Measurements from ENCODE around the gene GAS1. TPM values are rescaled to one million over a fixed set of nuclear protein-coding genes. Genes with fewer than 3 reads are reported as not detected.

The GAS1 gene
- total RNA-seq, 1 experiment from 2014 or later = 0.60 TPM

DNA sequence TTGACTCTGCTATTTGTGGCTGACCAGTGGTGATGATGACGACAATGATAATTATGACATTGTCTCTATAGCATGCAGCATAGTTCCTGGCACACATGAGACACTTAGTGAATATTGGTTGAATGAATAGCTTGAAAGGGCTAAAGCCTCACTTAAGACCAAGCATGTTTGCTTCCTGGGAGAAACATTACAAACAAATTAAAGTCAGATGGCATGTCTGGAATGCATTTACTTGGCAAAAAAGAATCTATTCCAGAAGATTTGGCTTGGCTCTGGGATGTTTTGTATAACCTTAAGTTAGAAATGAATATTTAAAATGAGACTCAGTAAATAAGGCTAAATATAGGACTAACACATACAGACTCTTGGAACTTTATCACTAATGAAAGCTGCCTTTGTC lies 21.6 kb downstream of the GAS1 start:
- peak; percentile 15 for DNase-seq (ENCODE audit: low read depth)

DNA sequence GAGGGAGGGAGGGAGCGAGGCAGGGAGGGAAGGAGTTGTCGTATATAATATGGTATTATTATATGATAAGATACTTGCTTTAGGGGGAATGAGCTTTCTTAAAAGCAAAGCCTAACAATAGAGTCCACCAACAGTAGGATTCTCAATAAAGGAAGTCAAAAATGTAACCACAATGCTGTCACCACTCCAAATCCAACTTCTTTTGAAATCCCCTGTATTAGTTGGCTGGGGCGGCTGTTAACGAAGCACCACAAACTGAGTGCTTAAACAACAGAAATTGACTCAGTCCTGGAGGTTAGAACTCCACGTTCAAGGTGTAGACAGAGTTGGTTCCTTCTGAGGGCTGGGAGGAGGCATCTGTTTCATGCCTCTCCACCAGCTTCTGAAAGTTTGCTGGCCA lies 23.1 kb downstream of the GAS1 start:
- no peak for DNase-seq (ENCODE audit: low read depth)

DNA sequence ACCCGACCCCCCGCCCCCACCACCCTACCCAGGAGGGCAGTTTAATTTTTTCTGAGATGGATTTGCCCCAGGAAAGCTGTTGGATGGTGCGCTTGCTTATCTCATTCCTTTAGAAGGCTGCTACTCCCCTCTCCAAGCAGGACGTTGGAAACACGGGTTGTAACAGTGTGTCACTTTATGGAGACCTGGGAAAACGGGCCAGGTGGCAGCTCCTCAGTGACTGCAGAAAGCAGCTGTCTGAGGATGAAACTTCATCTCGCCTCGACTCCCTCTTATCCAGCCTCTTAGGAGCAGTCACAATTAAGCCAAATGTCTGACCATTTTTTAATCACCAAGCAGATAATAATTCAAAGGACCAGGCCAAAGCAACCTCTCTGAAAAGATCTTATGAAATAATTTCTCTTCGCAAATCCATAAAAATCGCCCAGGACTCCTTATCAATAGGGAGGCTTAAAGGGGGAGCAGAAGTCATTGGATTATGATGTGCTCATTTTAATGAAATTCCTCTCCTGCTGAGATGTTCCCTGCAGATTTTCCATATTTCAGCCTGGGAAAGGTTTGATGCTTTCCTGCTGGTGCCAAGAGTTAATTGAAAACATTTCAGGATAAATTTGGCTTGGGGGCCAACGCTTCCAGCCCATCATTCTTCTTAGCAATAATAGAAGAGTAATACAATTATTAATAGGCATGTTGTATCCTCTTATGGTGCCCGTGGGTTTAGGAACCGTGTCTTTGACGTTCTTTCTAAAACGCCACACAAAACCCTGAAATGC lies 26.0 kb downstream of the GAS1 start:
- no peak for DNase-seq (ENCODE audit: low read depth)

DNA sequence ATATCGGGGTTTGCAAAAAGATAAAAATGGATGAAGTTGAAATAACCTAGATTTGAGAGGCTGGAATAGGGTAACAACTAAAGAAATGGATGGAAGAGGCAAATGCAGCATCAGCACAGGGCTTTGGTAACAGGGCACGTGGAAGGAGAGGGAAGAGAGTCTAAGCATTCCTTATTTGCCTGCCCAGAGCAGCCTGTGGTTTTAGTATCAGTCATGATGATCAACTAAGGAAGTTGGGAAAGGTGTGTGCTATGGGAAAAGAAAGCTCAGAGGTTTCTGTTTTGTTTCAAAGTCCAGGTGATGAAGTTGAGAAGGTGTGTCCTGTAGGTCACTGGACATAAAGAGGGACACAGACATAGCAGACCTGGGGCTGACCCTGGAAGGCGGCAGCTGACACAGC lies 28.8 kb downstream of the GAS1 start:
- DNase-seq (ENCODE audit: low read depth) = no peak

DNA sequence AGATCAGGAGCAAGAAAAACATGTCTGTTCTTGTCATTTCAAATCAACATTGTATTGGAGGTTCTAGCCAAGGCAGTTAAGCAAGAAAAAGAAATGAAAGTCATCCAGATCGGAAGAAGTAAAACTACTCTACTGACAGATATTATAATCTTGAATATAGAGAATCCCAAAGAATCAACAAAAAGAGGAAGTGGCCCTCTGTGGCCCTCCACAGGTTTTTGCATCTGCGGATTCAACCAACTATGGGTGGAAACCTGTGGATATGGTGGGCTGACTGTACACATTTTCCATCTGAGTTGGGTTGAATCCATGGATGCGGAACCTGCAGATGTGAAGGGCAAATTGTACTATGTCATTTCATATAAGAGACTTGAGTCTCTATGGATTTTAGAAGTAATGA lies 35.1 kb downstream of the GAS1 start:
- DNase-seq (ENCODE audit: low read depth) = no peak

DNA sequence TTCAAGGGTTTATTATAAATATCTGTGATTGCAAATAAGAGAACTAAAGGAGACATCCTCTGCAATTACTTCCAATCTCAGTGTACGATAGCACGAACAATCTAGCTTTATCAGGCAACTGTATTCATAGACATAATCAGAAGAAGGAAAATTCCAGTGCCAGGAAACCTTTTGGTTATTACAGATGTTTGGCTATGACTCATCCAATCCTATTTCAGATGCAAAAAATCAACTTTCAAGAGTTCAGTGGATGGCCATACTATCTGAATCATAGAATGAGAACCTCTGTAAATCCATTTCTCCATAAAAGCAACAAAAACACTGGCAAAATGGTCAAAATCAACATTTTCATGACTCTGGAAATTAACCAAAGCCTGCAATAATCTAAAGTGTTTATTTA lies 37.9 kb downstream of the GAS1 start:
- peak; percentile 13 for DNase-seq (ENCODE audit: low read depth)

DNA sequence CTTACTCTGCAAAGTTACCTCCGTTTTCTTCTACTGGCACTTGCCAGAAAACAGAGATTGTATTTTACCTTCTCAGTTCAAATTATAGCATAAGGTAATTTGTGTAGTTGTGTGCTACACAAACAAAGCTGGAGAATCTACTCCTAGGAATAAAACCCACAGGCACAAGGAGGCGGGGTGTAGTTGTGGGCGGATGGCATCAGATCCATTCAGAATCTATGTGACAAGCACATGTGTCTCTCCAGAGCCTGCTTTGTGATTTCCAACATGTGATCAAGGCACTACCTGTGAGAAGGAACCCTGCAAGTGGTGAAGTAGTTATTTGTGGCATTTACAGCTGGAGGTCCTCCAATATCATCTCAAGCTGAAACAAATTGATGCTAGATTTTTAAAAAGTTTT lies 39.0 kb downstream of the GAS1 start:
- no peak for DNase-seq (ENCODE audit: low read depth)

DNA sequence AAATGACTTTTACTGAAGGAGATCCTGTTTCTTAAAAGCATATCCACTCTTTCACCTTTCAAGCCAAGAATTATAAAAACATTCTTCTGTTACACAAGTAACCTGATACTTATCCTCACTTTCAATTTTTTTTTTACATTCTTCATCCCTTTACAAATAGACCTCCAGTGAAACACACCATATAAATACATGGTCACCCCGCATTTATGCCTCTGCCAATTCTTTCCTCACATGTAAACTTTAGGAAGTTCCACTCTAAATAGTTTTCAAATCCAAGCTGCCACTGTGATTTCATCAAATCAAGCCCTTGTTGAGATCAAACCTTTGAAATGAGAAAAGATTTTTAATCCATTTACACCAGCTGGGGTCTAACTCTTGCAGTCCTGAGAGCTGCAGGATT lies 40.0 kb downstream of the GAS1 start:
- no peak for DNase-seq (ENCODE audit: low read depth)

DNA sequence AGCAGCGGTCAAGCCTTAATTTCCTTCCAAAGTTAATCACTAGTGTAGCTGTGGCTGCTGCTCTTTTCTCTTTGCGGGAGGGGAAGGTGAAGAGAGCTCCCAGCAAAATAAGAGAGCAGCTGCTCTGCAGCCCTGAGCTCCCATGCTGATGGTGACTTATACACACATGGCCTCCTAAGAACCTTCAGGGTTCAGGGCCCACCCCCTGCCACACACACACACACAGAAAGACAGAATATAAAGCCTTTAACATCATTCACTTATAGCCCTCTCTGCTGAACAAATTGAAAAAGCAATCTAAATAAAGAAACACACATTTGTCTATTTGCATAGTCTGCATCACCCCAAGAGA lies 43.6 kb downstream of the GAS1 start:
- DNase-seq (ENCODE audit: low read depth) = no peak

DNA sequence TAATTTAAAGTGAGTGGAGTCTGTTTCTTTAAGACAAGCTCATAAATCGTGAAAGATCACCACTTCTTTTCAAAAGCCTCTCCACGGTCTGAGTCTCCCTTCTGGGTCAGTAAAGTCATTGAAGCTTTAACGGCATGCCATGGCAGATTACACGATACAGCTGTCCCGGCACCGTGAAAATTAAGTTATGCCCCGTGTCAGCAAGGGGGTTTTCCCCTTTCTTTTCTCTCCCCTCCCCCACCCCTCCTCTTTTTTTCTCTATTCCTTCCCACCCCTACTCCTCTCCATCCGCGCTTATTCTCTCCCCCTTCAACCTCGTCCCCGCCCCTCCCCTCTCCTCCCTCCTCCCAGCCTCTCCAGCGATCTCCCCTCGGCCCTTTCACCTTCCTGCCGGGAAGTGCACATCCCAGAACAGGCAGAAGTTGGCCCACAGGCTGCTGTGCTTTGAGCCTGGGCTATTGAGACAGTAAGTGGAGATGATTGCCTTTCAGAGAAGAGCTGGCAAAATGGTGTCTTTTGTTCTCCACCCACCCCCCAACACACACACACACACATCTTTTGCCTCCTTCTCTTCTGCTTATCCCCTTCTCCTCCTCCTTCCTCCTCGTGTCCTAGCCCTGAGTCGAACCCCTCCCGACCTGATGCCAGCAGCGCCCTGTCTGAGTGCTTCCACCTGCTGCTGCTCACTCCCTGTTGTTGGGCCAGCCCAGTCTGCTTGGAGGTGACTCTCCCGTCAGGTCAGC lies 44.1 kb downstream of the GAS1 start:
- no peak for DNase-seq (ENCODE audit: low read depth)

DNA sequence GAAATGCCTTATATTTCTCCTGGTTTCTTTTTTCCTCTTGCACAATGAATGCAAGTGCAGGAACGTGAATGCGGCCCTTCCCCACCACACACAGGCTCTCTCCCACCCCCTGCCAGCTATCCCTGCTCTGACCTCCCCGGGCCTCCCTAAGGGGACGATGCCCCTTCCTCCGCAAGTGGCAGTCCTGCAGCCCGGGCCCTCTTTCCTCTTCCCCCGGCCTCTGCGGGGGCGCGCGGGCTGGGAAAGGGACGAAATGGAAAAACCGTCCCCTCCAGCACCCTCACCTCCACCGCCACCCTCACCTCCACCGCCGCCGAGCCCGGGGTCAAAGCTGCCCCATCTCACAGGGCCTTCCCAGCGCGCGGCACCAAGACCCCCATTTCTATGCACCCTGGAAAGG lies 44.7 kb downstream of the GAS1 start:
- no peak for DNase-seq (ENCODE audit: low read depth)

DNA sequence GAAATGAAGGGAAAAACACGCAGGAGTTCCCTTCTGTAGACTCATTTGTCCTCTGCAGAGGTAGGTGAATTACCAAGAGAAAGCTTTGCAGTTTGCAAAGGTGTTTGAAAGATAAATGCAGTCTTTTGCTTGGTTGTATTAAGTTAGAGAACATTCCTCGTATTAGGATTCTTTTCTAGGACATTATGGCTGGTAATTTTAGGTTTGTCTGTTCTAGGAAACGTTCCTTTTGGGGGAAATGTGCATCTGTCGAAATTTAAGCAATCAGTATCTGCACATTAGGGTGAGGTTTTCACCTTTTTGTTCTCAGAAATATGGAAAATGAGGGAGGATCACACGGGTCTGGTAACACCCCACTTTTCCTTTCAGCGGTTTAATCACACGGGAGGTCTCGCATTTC lies 45.1 kb downstream of the GAS1 start:
- DNase-seq (ENCODE audit: low read depth) = no peak

DNA sequence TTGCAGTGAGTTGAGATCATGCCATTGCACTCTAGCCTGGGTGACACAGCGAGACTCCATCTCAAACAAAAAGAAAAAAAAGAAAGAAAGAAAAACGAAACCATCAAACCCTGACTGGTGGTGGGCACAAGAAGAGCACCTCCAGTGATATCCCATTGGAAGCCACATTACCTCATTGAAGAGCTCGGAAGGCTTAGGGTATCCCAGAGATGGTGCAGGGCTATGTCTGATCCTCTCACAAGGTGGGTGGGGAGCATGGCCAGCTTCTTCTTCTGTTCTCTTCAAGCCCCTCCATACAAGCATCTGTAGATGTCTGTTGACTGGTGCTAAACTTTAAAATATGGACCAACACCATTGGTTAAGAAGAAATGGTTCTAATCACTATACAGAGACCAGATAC lies 45.8 kb downstream of the GAS1 start:
- no peak for DNase-seq (ENCODE audit: low read depth)

Data from RPMI7951 (cell line).